HG03565 (cell line): ENCODE data around the gene NHERF2.
A peak's percentile ranks its signal among the peaks of the same experiment; 100 is the strongest.
"Not testable (repeated sequence)": the region's sequence is repeated elsewhere in the genome, so short reads cannot be mapped to it uniquely, and the experiment has no call there.

Experiments
- ATAC-seq: cut with Tn5 transposase; IDR thresholded peaks from one replicate; pipeline ENCODE4 v1.9.1; 2021; ENCODE audit warnings: mild to moderate bottlenecking, moderate library complexity; ENCODE audit not compliant: unreplicated experiment

The NHERF2 gene

DNA sequence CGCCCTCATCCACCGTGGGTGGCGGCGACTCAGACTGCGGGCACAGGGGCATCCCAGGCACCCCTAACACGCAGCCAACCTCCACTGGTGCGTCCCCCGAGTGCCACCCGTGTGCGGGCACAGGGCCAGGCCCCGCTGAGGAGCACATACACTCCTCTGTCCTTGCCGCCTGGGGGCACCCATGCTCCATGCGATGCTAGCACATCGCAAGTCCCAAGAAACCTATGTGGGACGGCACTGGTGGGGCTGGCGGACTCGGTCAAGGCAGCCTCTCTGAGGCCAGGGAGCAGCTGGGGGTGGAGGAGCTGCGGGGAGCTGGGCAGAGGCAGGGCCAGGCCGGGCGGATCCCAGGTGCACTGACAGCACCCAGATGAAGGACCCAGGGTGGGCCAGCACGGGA, 21.1 kb upstream of the NHERF2 start:
- ATAC-seq = no peak

DNA sequence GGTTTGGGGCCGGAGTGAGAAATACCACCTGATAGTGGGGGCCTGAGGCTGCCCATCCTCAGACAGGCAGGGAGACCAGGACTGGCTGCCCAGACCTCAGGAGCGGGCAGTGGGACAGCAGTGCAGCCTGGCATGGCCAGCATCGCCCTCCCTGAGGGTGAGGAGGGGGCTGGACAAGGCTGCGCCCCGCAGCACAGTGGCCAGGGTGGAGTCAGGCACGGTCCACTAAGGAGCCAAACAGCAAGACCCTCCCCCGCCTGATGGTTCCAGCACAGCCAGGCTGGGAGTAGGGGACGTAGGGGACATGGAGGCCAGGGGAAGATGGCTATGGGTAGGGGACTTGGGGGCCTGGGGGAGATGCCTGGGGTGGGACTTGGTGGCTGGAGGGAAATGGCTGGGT, 20.4 kb upstream of the NHERF2 start:
- no peak for ATAC-seq

DNA sequence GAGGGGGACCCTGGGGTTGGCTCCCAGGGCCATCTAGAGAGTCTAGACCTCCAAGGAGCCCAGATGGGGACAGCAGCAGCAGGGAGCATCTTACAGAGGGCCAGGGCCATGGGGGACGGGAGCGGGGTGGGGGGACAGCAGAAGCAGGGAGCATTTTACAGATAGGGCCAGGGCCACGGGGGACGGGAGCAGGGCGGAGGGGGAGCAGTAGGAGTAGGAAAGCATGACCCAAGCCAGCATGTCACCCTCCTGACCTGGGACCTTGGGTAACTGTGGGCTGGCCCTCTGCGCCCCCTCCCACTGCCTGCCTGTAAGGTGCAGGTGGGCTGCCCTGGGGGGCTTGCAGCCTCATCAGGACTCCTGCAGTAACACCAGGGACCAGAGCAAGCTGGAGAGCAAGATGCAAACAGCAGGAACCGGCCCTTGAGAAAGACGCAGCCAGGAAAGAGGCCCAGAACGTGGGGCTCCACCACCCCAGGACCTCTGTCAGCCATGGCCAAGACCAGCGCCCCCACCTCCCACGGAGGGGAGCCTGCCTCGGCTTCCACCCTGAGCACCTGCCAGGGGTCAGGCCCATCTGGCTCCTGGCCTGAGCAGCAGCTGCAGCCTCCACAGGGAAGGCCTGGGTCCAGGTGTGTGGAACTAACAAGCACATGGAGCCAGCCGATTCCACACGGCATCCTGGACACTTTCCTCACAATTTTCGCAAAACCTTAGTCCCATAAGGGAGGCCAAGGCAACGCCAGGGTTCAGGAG, 19.4 kb upstream of the NHERF2 start:
- ATAC-seq = no peak

DNA sequence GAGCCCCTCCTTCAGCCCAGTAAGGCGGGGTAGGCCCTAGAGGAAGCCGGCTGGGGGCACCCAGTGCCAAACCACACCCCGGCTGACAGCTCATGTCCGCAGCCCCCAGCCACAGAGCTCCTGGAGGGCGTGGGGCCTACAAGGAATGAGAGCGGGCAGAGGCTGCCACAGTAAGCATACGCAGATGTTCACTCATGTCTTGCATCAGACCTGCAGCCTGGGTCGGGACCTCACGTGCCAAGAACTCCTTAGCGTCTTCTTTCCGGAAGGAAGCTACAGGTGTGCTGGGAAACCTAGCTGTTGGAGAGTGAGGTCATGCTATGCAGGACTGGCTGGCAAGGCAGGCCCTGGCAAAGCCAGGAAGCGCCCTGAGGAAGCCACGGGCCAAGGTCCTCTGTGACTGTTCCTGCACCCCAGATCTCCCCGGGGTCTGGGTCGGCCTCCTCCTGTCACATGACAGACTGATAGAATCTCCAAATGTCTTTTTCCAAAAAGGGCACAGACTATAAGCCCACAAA, 18.6 kb upstream of the NHERF2 start:
- ATAC-seq = no peak

DNA sequence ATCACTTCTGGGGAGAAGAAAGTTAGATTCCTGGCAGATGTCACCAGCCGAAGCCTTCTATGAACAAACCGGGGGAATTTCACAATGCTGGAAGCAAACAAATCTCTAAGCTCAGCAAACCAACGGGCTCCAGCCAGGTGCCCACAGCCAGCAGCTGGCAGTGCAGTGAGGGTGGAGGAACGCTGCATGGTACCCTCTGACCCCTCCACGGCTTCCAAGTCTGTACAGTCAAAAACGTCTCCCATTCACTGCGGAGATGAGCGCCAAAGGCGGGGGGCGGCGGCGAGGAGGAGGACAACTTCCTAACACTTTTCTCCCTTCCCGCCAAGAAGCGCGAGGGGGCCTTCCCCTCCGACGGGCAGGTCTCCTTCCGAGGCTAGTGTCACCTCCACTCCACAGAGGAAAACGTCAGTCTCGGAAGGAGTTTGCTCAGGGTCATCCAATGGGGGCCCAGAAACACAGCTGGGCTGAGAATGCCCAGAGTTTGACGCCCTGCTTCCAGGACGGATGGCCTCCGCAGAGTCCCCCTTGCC, 18.0 kb upstream of the NHERF2 start:
- ATAC-seq = no peak

DNA sequence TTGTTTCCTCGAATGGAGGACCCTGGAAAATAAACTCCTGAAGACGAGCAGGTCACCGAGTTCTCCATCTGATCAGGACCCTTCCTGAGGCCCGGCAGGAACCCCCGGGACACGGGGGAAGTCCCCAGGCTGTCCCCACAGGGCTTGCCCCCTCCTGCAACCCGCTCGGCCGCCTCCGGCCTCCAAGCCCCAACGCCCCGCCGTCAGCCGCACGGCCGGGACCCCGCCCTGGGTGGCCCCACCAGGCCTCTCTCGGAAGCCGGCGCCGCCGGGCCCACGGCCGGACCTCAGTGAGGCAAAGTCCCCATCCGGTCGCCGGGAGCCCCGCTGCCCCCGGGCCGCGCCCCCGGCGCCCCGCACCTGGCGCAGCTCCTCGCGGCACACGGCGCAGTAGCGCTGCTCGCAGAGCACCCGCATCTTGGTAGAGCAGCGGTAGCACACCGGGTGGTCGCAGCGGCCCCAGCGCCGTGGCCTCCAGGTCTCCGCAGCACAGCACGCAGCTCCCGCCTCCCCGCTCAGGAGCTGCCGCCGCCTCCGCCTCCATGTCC, 17.5 kb upstream of the NHERF2 start:
- ATAC-seq = peak; percentile 26

DNA sequence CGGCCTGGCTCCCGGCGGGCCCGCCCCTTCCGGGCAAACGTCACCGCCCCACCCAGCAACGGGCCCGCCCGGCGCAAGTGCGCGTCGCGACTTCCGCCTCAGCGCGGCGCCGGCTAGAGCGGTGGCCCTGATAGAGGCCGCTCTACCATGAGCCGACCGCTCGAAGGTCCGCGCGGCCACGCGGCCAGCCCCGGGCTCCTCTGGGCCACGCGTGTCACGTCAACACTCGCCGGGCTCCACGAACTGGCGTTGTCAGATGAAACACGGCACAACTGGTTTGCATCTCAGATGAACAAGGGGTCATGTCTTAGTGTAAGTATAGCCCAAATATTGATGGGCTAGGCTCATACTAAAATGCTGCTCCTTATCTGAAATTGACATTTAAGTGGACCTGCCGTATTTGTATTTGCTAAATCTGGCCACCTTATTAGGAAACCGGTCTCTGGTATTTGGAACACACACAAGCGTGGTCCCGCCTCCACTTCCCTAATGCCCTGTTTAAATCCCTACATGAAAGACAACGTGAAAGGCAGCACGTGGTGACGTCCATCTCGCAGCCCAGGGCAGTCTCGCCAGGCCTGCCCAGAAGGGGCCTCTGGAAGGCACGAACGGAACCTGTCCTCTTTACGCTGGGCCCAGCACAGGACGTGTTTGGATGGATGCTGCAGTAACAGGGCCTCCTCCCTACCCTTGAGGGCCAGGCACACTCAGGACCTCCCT, 16.8 kb upstream of the NHERF2 start, which contains the start of gene ZNF598:
Gene ZNF598 (minus strand): TSS at position 31 of the 720 bp plus-strand sequence.
- ATAC-seq = peak; percentile 74

DNA sequence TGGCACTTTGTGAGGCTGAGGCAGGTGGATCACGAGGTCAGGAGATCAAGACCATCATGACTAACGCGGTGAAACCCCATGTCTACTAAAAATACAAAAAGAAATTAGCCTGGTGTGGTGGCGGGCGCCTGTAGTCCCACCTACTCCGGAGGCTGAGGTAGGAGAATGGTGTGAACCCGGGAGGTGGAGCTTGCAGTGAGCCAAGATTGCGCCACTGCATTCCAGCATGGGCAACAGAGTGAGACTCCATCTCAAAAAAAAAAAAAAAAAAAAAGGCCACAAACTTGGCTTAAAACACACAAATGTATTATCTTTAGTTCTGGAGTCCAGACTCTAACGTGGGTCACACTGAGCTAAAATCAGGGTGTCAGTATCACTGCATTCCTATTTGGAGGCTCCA, 15.0 kb upstream of the NHERF2 start:
- ATAC-seq = not testable (repeated sequence)

DNA sequence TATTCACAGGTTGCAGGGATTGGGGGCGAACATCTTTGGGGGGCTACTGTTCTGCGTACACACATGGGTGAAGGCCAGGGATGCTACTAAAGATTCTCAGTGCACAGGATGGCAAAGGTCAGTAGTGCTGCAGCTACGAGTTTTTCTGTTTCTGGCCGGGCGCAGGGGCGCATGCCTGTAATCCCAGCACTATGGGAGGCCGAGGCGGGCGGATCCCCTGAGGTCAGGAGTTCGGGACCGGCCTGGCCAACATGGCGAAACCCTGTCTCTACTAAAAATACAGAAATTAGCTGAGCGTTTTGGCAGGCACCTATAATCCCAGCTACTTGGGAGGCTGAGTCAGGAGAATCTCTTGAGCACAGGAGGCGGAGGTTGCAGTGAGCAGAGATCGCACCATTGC, 13.2 kb upstream of the NHERF2 start:
- no peak for ATAC-seq

DNA sequence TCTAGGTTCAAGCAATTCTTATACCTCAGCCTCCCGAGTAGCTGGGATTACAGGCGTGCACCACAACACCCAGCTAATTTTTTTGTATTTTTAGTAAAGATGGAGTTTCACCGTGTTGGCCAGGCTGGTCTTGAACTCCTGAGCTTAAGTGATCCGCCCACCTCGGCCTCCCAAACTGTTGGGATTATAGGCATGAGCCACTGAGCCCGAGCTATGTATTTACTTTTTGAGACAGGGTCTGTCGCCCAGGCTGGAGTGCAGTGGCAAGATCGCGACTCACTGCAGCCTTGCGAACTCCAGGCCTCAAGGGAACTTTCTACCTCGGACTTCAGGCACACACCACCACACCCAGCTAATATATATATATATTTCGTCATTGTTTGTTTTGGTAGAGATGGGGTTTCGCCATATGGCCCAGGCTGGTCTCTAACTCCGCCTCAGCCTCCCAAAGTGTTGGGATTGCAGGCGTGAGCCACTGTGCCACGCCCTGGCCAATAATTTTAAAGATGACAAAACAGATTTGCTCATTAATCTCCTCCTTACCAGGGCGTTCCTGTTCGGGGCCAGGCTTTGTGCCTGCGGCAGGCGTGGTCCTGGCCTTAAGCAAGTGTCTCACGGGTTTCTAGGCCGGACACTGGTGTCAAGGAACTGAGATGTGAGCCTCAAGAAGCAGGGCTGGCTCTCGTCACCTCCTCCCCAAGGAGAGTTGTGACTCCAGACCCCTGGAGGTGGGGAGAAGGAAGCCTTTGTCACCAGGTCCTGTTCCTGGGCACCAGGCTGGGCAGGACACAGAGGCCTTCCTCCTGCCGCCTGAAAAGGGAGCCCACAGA, 11.4 kb upstream of the NHERF2 start:
- no peak for ATAC-seq

DNA sequence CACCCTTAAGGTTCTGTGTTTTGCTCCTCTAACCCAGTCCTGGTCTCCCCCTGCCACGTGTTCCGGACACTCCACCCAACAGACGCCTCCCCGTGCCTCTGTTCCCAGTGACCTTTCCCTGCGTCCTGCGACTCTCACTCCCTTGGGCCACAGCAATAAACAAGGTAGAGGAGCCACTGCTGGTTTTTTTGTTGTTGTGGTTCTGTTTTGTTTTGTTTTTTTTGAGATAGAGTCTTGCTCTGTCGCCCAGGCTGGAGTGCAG, 10.8 kb upstream of the NHERF2 start:
- no peak for ATAC-seq

DNA sequence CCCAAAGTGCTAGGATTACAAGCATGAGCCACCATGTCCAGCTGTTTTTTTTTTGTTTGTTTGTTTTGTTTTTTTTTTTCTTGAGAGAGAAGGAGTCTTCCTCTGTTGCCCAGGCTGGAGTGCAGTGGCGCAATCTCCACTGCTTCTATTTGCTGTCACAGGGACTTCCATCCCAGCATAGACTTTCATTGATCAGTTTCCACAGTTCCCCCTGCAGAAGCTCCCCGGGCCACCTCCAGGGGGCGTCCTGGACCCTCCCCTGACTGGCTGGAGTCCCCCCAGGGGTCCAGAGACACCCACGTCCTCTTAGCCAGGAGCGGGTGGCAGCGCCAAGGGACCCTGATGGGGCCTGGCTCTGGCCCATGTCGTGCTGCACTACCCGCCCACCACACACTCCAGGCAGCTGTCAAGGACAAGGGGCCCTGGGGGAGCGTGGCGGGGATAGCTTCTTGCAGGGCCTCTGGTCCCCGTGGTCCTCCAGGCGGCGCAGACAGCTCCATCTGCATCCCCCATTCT, 10.2 kb upstream of the NHERF2 start:
- no peak for ATAC-seq

DNA sequence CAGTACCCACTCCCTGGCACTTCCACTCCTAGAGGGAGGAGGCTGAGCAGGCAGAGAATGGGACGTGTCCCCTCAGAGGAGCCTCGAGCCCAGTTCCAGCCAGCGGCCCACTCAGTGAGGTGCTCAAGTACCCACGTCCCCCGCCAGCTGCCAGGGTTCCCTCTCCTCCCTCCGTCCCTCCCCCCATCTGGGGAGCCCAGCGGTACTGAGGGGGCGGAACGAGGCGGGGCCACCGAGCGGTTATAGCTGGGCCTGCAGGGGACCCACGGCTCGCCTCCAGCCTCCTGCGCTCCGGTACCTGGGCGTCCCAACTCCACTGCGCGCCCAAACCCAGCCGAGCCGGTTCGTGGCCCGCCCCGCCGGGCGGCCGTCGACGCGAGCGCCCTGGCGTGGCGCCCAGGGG, 7.2 kb upstream of the NHERF2 start, which contains the start of gene NPW:
Gene NPW (plus strand): TSS at position 268 of the 403 bp plus-strand sequence.
- no peak for ATAC-seq

DNA sequence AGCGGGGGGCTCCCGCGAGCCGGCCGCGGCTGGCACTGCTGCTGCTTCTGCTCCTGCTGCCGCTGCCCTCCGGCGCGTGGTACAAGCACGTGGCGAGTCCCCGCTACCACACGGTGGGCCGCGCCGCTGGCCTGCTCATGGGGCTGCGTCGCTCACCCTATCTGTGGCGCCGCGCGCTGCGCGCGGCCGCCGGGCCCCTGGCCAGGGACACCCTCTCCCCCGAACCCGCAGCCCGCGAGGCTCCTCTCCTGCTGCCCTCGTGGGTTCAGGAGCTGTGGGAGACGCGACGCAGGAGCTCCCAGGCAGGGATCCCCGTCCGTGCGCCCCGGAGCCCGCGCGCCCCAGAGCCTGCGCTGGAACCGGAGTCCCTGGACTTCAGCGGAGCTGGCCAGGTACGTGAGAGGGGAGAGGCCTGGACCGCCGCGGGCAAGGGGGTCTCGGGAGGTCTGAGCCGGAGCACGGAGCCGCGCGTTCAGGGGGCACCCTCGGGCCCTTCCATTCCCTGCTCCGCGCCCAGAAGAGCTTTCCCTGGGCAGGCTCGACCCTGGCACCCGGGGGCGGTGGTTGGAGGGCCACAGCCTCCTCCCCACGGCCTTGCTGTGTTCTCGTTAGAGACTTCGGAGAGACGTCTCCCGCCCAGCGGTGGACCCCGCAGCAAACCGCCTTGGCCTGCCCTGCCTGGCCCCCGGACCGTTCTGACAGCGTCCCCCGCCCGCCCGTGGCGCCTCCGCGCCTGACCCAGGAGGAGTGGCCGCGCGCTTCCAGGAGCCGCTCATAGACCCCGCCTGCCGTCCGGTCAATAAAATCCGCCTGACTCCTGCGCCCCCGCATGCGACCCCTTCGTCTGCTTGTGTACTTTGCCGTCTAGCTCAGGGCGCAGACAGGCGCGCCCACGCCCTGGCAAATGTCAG, 6.5 kb upstream of the NHERF2 start:
- no peak for ATAC-seq

DNA sequence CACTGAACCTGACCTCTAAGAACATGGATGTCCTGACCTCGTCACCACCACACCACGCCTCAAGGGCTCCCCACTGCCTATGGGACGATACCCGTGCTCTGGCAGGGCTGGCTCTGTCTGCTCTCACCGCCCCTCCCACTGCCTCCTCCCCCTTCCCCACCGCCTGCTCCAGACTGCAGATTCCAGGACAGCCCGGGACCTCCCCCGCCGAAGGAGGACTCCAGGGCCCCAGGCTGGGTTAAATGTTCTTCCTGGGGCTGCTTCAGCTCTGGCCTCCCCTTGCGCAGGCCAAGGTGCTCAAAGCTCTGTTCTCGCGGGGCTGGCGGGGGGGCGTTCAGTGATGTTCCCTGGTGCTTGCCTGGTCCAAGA, 4.0 kb upstream of the NHERF2 start:
- no peak for ATAC-seq

DNA sequence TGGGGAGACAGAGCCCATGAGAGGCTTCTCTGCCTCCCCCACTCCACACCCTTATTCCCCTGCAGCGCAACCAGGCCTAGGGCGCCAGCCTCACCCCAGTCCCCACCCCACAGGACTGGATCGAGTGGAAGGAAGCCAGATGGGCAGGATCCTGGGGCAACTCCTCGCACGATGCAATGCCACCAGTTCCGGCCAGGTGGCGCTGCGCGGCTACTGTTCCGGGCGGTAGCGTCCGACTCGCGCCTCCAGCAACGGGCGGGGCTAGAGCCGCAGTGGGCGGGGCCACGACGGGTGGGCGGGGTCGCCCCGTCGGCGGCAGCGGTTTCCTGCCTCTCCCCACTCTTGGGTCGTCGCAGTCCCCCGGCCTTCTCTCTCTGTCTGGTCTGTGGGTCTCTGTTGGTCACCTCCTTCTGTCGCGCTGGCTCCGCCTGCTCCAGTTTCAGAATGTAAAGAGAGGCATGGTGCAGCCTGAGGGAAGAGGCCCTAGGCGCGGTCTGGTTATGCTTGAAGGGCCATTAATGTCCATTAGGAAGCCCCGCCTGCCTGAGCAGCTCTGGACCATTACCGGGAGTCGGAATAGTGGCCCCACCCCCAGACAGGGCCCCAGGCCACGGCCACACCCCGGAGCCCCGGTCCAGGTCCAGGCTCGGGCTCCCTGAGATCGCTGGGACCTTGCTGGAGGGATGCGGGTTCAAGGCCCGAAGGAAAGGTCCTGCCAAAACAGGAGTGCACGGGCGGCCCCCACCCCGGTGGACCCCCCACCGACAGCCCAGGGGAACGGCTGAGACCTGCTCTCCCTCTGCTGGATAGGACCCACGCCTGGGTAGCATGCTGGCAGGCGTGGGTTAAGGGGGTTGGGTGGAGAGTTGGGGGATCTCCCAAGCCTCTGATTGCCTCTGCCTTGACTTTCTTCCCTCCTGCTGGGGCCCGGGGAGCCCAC, 3.3 kb upstream of the NHERF2 start:
- ATAC-seq = peak; percentile 70

DNA sequence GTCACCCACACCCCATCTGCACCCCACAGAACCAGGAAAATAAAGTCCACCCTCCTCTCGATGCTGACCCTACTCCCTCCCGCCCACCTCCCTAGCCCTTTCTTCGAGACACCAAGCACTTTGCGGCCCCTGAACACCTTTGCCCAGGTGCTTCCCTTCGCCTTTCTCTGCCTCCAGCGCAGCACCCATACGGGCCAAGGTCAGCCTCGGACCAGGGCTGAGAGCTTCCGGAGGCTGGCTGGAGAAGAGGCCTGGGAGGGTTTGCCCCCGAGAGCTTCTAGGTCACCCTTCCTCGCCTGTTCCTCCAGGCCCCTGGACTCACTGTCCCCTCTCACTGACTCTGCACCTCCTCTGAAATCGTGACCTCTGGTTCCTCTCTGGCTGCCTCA, 2.7 kb upstream of the NHERF2 start:
- no peak for ATAC-seq

DNA sequence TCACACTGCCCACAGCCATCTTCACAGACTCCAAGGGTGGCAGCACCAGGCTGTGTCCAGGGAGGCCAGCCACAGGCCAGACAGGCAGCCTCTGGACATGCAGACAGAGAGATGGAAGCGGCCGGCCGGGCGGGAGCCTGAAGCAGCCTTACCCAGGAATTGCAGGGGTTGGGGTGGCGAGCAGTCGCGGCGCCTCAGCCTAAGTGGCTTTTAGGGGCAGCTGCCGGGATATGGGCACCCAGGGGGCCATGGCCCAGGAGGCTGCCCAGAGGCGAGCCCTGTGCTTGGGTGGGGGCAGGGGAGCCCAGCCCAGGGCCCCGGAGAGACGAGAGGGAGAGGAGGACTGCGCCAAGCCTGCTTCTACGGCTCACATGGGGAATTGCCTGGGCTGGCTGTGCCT, 1.5 kb upstream of the NHERF2 start:
- no peak for ATAC-seq
